ENCODE measurements around the gene FXR1.
"Not testable (repeated sequence)": the region's sequence is repeated elsewhere in the genome, so short reads cannot be mapped to it uniquely, and the experiment has no call there.

The FXR1 gene

GRCh38 chr3:180980611-180981010 is 68.1 kb downstream of the FXR1 start:
- Histone ChIP-seq H3K27ac (ENCODE audit: low read depth, low read length) (no peak overlapping the region), H3K36me3 (ENCODE audit: control insufficient read depth, insufficient read depth, low read length) (peaks cover 58% of the 10 kb centered on the region)

GRCh38 chr3:180981912-180982311 is 69.4 kb downstream of the FXR1 start:
- H3K9me3 ChIP-seq (ENCODE audit: control insufficient read depth, insufficient read depth, low read length) = no peaks in the 10 kb centered on the region
- peaks cover 58% of the 10 kb centered on the region for H3K36me3 ChIP-seq (ENCODE audit: control insufficient read depth, insufficient read depth, low read length)
- H3K4me1 ChIP-seq (ENCODE audit: control insufficient read depth, insufficient read depth, low read length) = no peaks in the 10 kb centered on the region
- no peak overlapping the region for H3K9ac ChIP-seq (ENCODE audit: low read depth, low read length)
- H3K4me3 ChIP-seq (ENCODE audit: low read depth, low read length) = no peak overlapping the region
- peak overlapping the region; percentile 51 for H3K27ac ChIP-seq (ENCODE audit: low read depth, low read length)
- H3K27me3 ChIP-seq (ENCODE audit: control insufficient read depth, insufficient read depth, low read length) = no peaks in the 10 kb centered on the region

More at GRCh38 chr3:180980611-180981010, 68.1 kb downstream of the FXR1 start:
- H3K9ac ChIP-seq (ENCODE audit: low read depth, low read length) = no peak overlapping the region
- H3K4me1 ChIP-seq (ENCODE audit: control insufficient read depth, insufficient read depth, low read length) = no peaks in the 10 kb centered on the region
- no peaks in the 10 kb centered on the region for H3K9me3 ChIP-seq (ENCODE audit: control insufficient read depth, insufficient read depth, low read length)
- no peaks in the 10 kb centered on the region for H3K27me3 ChIP-seq (ENCODE audit: control insufficient read depth, insufficient read depth, low read length)
- no peak overlapping the region for H3K4me3 ChIP-seq (ENCODE audit: low read depth, low read length)

- Histone ChIP-seq H3K27me3 (ENCODE audit: control insufficient read depth, insufficient read depth, low read length) (no peaks in the 10 kb centered on the region), H3K27ac (ENCODE audit: low read depth, low read length) (no peak overlapping the region), H3K36me3 (ENCODE audit: control insufficient read depth, insufficient read depth, low read length) (peaks cover 56% of the 10 kb centered on the region), H3K4me1 (ENCODE audit: control insufficient read depth, insufficient read depth, low read length) (no peaks in the 10 kb centered on the region), H3K9ac (ENCODE audit: low read depth, low read length) (no peak overlapping the region), H3K9me3 (ENCODE audit: control insufficient read depth, insufficient read depth, low read length) (no peaks in the 10 kb centered on the region), H3K4me3 (ENCODE audit: low read depth, low read length) (no peak overlapping the region)
These were observed 70.7 kb downstream of the FXR1 start for GRCh38 chr3:180983136-180983535.

- not testable (repeated sequence) for H3K9ac ChIP-seq (ENCODE audit: low read depth, low read length); H3K27me3 ChIP-seq (ENCODE audit: control insufficient read depth, insufficient read depth, low read length); H3K9me3 ChIP-seq (ENCODE audit: control insufficient read depth, insufficient read depth, low read length); H3K4me3 ChIP-seq (ENCODE audit: low read depth, low read length); H3K27ac ChIP-seq (ENCODE audit: low read depth, low read length); H3K4me1 ChIP-seq (ENCODE audit: control insufficient read depth, insufficient read depth, low read length)
- H3K36me3 ChIP-seq (ENCODE audit: control insufficient read depth, insufficient read depth, low read length) = peaks cover 46% of the 10 kb centered on the region
These were observed 73.9 kb downstream of the FXR1 start for GRCh38 chr3:180986366-180986765.

GRCh38 chr3:180987344-180987743 is 74.9 kb downstream of the FXR1 start:
- H3K9ac ChIP-seq (ENCODE audit: low read depth, low read length) = no peak overlapping the region
- H3K36me3 ChIP-seq (ENCODE audit: control insufficient read depth, insufficient read depth, low read length) = peaks cover 46% of the 10 kb centered on the region
- no peaks in the 10 kb centered on the region for H3K27me3 ChIP-seq (ENCODE audit: control insufficient read depth, insufficient read depth, low read length)
- no peak overlapping the region for H3K4me3 ChIP-seq (ENCODE audit: low read depth, low read length)
- no peak overlapping the region for H3K27ac ChIP-seq (ENCODE audit: low read depth, low read length)
- no peaks in the 10 kb centered on the region for H3K4me1 ChIP-seq (ENCODE audit: control insufficient read depth, insufficient read depth, low read length)
- no peaks in the 10 kb centered on the region for H3K9me3 ChIP-seq (ENCODE audit: control insufficient read depth, insufficient read depth, low read length)

GRCh38 chr3:180989291-180990163 is 77.1 kb downstream of the FXR1 start, which contains the start of gene DNAJC19:
Gene DNAJC19, minus strand, starts transcription at chr3:180989736. Its CDS starts 134 bp downstream, at chr3:180989602.
- peak within 1 kb of the TSS; percentile 86 for H3K9ac ChIP-seq (ENCODE audit: low read depth, low read length)
- H3K9me3 ChIP-seq (ENCODE audit: control insufficient read depth, insufficient read depth, low read length) = no peaks in the 10 kb centered on the region
- peak within 1 kb of the TSS; percentile 86 for H3K27ac ChIP-seq (ENCODE audit: low read depth, low read length)
- H3K27me3 ChIP-seq (ENCODE audit: control insufficient read depth, insufficient read depth, low read length) = no peaks in the 10 kb centered on the region
- H3K36me3 ChIP-seq (ENCODE audit: control insufficient read depth, insufficient read depth, low read length) = peaks cover 34% of the 10 kb centered on the region
- H3K4me3 ChIP-seq (ENCODE audit: low read depth, low read length) = peak within 1 kb of the TSS; percentile 85
- no peaks in the 10 kb centered on the region for H3K4me1 ChIP-seq (ENCODE audit: control insufficient read depth, insufficient read depth, low read length)

- no peaks in the 10 kb centered on the region for H3K9me3 ChIP-seq (ENCODE audit: control insufficient read depth, insufficient read depth, low read length)
- peaks cover 24% of the 10 kb centered on the region for H3K36me3 ChIP-seq (ENCODE audit: control insufficient read depth, insufficient read depth, low read length)
- no peaks in the 10 kb centered on the region for H3K27me3 ChIP-seq (ENCODE audit: control insufficient read depth, insufficient read depth, low read length)
- no peaks in the 10 kb centered on the region for H3K4me1 ChIP-seq (ENCODE audit: control insufficient read depth, insufficient read depth, low read length)
- H3K4me3 ChIP-seq (ENCODE audit: low read depth, low read length) = peak overlapping the region; percentile 85; the same call in 1 of the 2 replicates
- no peak overlapping the region for H3K27ac ChIP-seq (ENCODE audit: low read depth, low read length)
- no peak overlapping the region for H3K9ac ChIP-seq (ENCODE audit: low read depth, low read length)
These were observed 78.0 kb downstream of the FXR1 start for GRCh38 chr3:180990505-180990904.

- Histone ChIP-seq H3K4me1 (ENCODE audit: control insufficient read depth, insufficient read depth, low read length) (no peaks in the 10 kb centered on the region), H3K9me3 (ENCODE audit: control insufficient read depth, insufficient read depth, low read length) (no peaks in the 10 kb centered on the region), H3K27ac (ENCODE audit: low read depth, low read length) (no peak overlapping the region), H3K4me3 (ENCODE audit: low read depth, low read length) (no peak overlapping the region), H3K27me3 (ENCODE audit: control insufficient read depth, insufficient read depth, low read length) (no peaks in the 10 kb centered on the region), H3K9ac (ENCODE audit: low read depth, low read length) (no peak overlapping the region), H3K36me3 (ENCODE audit: control insufficient read depth, insufficient read depth, low read length) (no peaks in the 10 kb centered on the region)
These were observed 84.0 kb downstream of the FXR1 start for GRCh38 chr3:180996415-180996932.

- H3K27me3 ChIP-seq (ENCODE audit: control insufficient read depth, insufficient read depth, low read length); H3K4me3 ChIP-seq (ENCODE audit: low read depth, low read length); H3K4me1 ChIP-seq (ENCODE audit: control insufficient read depth, insufficient read depth, low read length); H3K9ac ChIP-seq (ENCODE audit: low read depth, low read length); H3K9me3 ChIP-seq (ENCODE audit: control insufficient read depth, insufficient read depth, low read length); H3K36me3 ChIP-seq (ENCODE audit: control insufficient read depth, insufficient read depth, low read length); H3K27ac ChIP-seq (ENCODE audit: low read depth, low read length): not testable (repeated sequence)
These were observed 89.9 kb downstream of the FXR1 start for GRCh38 chr3:181002331-181002730.

GRCh38 chr3:181003469-181003868 is 91.0 kb downstream of the FXR1 start:
- not testable (repeated sequence) for H3K36me3 ChIP-seq (ENCODE audit: control insufficient read depth, insufficient read depth, low read length); H3K4me1 ChIP-seq (ENCODE audit: control insufficient read depth, insufficient read depth, low read length); H3K4me3 ChIP-seq (ENCODE audit: low read depth, low read length); H3K27ac ChIP-seq (ENCODE audit: low read depth, low read length); H3K27me3 ChIP-seq (ENCODE audit: control insufficient read depth, insufficient read depth, low read length); H3K9ac ChIP-seq (ENCODE audit: low read depth, low read length); H3K9me3 ChIP-seq (ENCODE audit: control insufficient read depth, insufficient read depth, low read length)

- Histone ChIP-seq H3K4me1 (ENCODE audit: control insufficient read depth, insufficient read depth, low read length) (0 out of 2 replicates have a peak, but pooled peaks cover 2% of the 10 kb centered on the region), H3K27me3 (ENCODE audit: control insufficient read depth, insufficient read depth, low read length) (no peaks in the 10 kb centered on the region), H3K36me3 (ENCODE audit: control insufficient read depth, insufficient read depth, low read length) (no peaks in the 10 kb centered on the region), H3K9me3 (ENCODE audit: control insufficient read depth, insufficient read depth, low read length) (no peaks in the 10 kb centered on the region), H3K27ac (ENCODE audit: low read depth, low read length) (no peak overlapping the region), H3K4me3 (ENCODE audit: low read depth, low read length) (no peak overlapping the region), H3K9ac (ENCODE audit: low read depth, low read length) (no peak overlapping the region)
These were observed 94.1 kb downstream of the FXR1 start for GRCh38 chr3:181006541-181006940.

All from HUES48 (cell line).